Measurements from ENCODE around the gene ATP8B1. TPM values are rescaled to one million over a fixed set of nuclear protein-coding genes. Genes with fewer than 3 reads are reported as not detected.

The ATP8B1 gene
- total and polyA plus RNA-seq, 2 of the 8 experiments (the other 6 are each of a cell fraction or from before 2014, with no cell fraction given), result 1.1 to 4.6 TPM

DNA sequence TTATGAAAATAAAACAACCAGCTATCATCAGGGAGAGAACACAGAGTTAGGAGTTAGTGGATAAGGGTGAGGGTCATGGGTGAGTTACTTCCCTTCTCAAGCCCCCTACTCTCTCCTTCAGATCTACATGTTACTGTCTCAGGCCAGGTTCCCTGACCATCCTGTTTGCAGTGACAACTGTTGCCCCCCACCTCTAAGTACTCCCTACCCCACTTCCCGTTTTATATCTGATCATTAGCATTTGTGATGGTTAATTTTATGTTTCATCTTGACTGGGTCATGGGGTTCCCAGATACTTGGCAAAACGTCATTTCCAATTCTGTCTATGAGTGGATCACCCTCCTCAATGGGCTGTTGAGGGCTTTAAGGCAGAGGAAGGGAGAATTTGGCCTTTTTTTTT, 32.8 kb upstream of the ATP8B1 start:
- H4K8ac ChIP-seq (ENCODE audit: extremely low read depth, insufficient read depth, low read length), result no peak overlapping the region
- no peaks in the 10 kb centered on the region for H3K23me2 ChIP-seq (ENCODE audit: low read depth, low read length)
- no peak overlapping the region for H4K91ac ChIP-seq (replicated peaks; ENCODE audit: insufficient read length, low read length)
- no peaks in the 10 kb centered on the region for H3K79me1 ChIP-seq (ENCODE audit: low read depth, low read length)
- no peak overlapping the region for H2BK20ac ChIP-seq (ENCODE audit: low read length)
- WGBS, 2 experiments (ENCODE audit: extremely low coverage in 1 of 2, insufficient coverage in 1 of 2, insufficient read length in 1 of 2, insufficient replicate concordance in 2 of 2, low coverage in 1 of 2, low lambda C conversion rate in 2 of 2, missing lambda C conversion rate in 1 of 2), result 84% methylated on average over 2 of the region's 2 CpGs; no CpG with 5 or more reads in 1 of the 2 experiments
- no peak overlapping the region for H3K14ac ChIP-seq (ENCODE audit: insufficient read length)
- DNase-seq (ENCODE audit: low read depth in 1 of 2, low spot score in 2 of 2) (no peak), FAIRE-seq (no peak)
- H3K79me2 ChIP-seq (ENCODE audit: control insufficient read depth in 1 of 2, insufficient read depth in 2 of 2, low read length in 2 of 2), result no peaks in the 10 kb centered on the region
- no peak overlapping the region for H3K4ac ChIP-seq (replicated peaks; ENCODE audit: insufficient read length, low read depth, low read length)
- no peaks in the 10 kb centered on the region for H3K9me3 ChIP-seq (ENCODE audit: insufficient read depth in 2 of 2, low read depth in 1 of 2, low read length in 1 of 2)
- no peaks in the 10 kb centered on the region for H3K4me1 ChIP-seq (replicated peaks in 1 of 4; ENCODE audit: control insufficient read depth in 3 of 4, insufficient read depth in 4 of 4, low read length in 3 of 4)
- H2BK5ac ChIP-seq (ENCODE audit: low read depth, low read length), result no peak overlapping the region
- no peak overlapping the region for H2BK120ac ChIP-seq (replicated peaks; ENCODE audit: low read depth, low read length)
- H2BK15ac ChIP-seq (ENCODE audit: low read length), result no peak overlapping the region
- no peak overlapping the region for H2AFZ ChIP-seq (ENCODE audit: low read length)
- no peak overlapping the region for H3K56ac ChIP-seq (replicated peaks; ENCODE audit: insufficient read length, low read depth, low read length)
- no peaks in the 10 kb centered on the region for H3K36me3 ChIP-seq (ENCODE audit: control insufficient read depth in 2 of 4, insufficient read depth in 4 of 4, low read length in 3 of 4)
- no peak overlapping the region for H3K4me2 ChIP-seq (ENCODE audit: insufficient read depth in 1 of 2, low read depth in 2 of 2, low read length in 2 of 2)
- H4K5ac ChIP-seq (ENCODE audit: insufficient read length, low read depth, low read length), result no peak overlapping the region
- no peaks in the 10 kb centered on the region for H4K20me1 ChIP-seq (replicated peaks in 1 of 2; ENCODE audit: control insufficient read depth in 1 of 2, insufficient read depth in 2 of 2, low read length in 2 of 2)
- H3K23ac ChIP-seq (ENCODE audit: insufficient read length), result no peak overlapping the region
- ChIA-PET CTCF (ENCODE audit: partially characterized antibody) (interaction anchor here (0.9 to 1.0 kb wide), 2 partner anchors 9 to 155 kb away, joined by 3 read pairs; no protein-coding TSS in a partner anchor), POLR2A (ENCODE audit: partially characterized antibody) (no interaction called here)
- no peak overlapping the region for H3K18ac ChIP-seq (ENCODE audit: extremely low read depth, low read length)
- no peak overlapping the region for H3K4me3 ChIP-seq (ENCODE audit: extremely low read depth in 1 of 4, insufficient read depth in 2 of 4, low read depth in 3 of 4, low read length in 4 of 4)
- no peak overlapping the region for H3K27ac ChIP-seq (ENCODE audit: low read depth, low read length)
- no peak overlapping the region for H2AK5ac ChIP-seq (ENCODE audit: low read depth, low read length)
- H3K27me3 ChIP-seq (replicated peaks in 1 of 4; ENCODE audit: control insufficient read depth in 3 of 4, extremely low read depth in 1 of 4, insufficient read depth in 3 of 4, low read length in 3 of 4), result no peaks in the 10 kb centered on the region
- H2BK12ac ChIP-seq (ENCODE audit: low read depth, low read length), result no peak overlapping the region
- H3K9ac ChIP-seq (replicated peaks in 1 of 4; ENCODE audit: extremely low read depth in 1 of 4, low read depth in 3 of 4, low read length in 3 of 4), result no peak overlapping the region
- TF ChIP-seq, protein P1, sequence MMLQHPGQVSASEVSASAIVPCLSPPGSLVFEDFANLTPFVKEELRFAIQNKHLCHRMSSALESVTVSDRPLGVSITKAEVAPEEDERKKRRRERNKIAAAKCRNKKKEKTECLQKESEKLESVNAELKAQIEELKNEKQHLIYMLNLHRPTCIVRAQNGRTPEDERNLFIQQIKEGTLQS (IDR thresholded peaks at IDR 0.05; ENCODE audit: insufficient read depth, low read depth, low read length), result no peak
- TF ChIP-seq SP4 (IDR thresholded peaks at IDR 0.05; ENCODE audit: low read length) (no peak), JUN (IDR thresholded peaks at IDR 0.05; ENCODE audit: low read depth, low read length) (no peak), RXRA (IDR thresholded peaks at IDR 0.05; ENCODE audit: insufficient read depth, low read depth, low read length) (no peak), HDAC6 (IDR thresholded peaks at IDR 0.05; ENCODE audit: low read depth, low read length) (no peak), SIX5 (IDR thresholded peaks at IDR 0.05; ENCODE audit: low read depth, low read length) (no peak), ZNF274 (IDR thresholded peaks at IDR 0.05; ENCODE audit: borderline replicate concordance, extremely low read depth, low read length) (no peak), CTCF (IDR thresholded peaks at IDR 0.05; ENCODE audit: control extremely low read depth in 1 of 3, insufficient read depth in 1 of 3, low read depth in 1 of 3, low read length in 3 of 3) (no peak), KDM5A (IDR thresholded peaks at IDR 0.05; ENCODE audit: low read length) (no peak), CTBP2 (IDR thresholded peaks at IDR 0.05; ENCODE audit: borderline replicate concordance, insufficient read depth, insufficient read length, low read length) (no peak), MAFK (IDR thresholded peaks at IDR 0.05; ENCODE audit: low read depth, low read length) (no peak), ASH2L (IDR thresholded peaks at IDR 0.05; ENCODE audit: low read length) (no peak)

Data from H1 (cell line).